Erythroblast (primary cell): ENCODE data around the gene MSI2.

Source experiments
- GATA1 ChIP-seq: IDR thresholded peaks from 2 replicates; pipeline ENCODE4 v1.6.1; 2011; ENCODE audit warnings: low read depth, mild to moderate bottlenecking, control low read depth, low read length, moderate library complexity
- POLR2A ChIP-seq: IDR thresholded peaks from 2 replicates; pipeline ENCODE4 v1.6.1; 2011; ENCODE audit warnings: mild to moderate bottlenecking, low read length

- TF ChIP-seq POLR2A = no peak
- TF ChIP-seq GATA1 = no peak
Observed at GRCh38 chr17:57553526-57553925, 297.2 kb downstream of the MSI2 start.
